Lung (tissue), 12 donors: ENCODE data around the gene PLA2G6. TPM values are rescaled to one million over a fixed set of nuclear protein-coding genes. Genes with fewer than 3 reads are reported as not detected.

Source experiments
- ATAC-seq: fragments of 200-7000 bp; cut with Tn5 transposase; one replicate; pipeline ENCODE4 v1.9.1; 2020; ENCODE audit warnings: moderate number of reproducible peaks; ENCODE audit not compliant: insufficient read depth, low FRiP score
- DNase-seq, 3 donors: peaks; one replicate each; pipeline ENCODE4 v3.0.0-alpha.2; 2013 to 2017
- H3K27ac ChIP-seq, 2 donors: one replicate each; pipeline ENCODE4 v1.5.1; 2013; ENCODE audit warnings: mild to moderate bottlenecking in 2 of 2, moderate library complexity in 2 of 2, control low read depth in 1 of 2, inconsistent platforms in 1 of 2, low read depth in 1 of 2, low read length in 1 of 2
- H3K27me3 ChIP-seq, 3 donors: one replicate each; pipeline ENCODE4 v1.5.1; 2013; ENCODE audit warnings: low read length in 2 of 3; ENCODE audit not compliant: control insufficient read depth in 3 of 3, insufficient read depth in 3 of 3
- H3K36me3 ChIP-seq, 4 donors: one replicate each; pipeline ENCODE4 v1.5.1; 2013; ENCODE audit warnings: low read length in 4 of 4, mild to moderate bottlenecking in 1 of 4, moderate library complexity in 1 of 4; ENCODE audit not compliant: control insufficient read depth in 4 of 4, insufficient read depth in 4 of 4
- H3K4me1 ChIP-seq, 5 donors: one replicate each; pipeline ENCODE4 v1.5.1; 2013; ENCODE audit warnings: low read length in 5 of 5, mild to moderate bottlenecking in 2 of 5, moderate library complexity in 1 of 5; ENCODE audit not compliant: control insufficient read depth in 5 of 5, insufficient read depth in 5 of 5
- H3K4me3 ChIP-seq: one replicate; pipeline ENCODE4 v1.5.1; 2013; ENCODE audit warnings: mild to moderate bottlenecking, control low read depth, moderate library complexity
- H3K9ac ChIP-seq, 2 donors: one replicate each; pipeline ENCODE4 v1.5.1; 2013; ENCODE audit warnings: low read length in 2 of 2, control low read depth in 1 of 2; ENCODE audit not compliant: insufficient read depth in 1 of 2
- H3K9me3 ChIP-seq, 4 donors: one replicate each; pipeline ENCODE4 v1.5.1; 2013; ENCODE audit warnings: low read length in 3 of 4, mild to moderate bottlenecking in 1 of 4, moderate library complexity in 1 of 4; ENCODE audit not compliant: control insufficient read depth in 4 of 4, insufficient read depth in 3 of 4
- WGBS, 2 donors: extraction: QIAGEN DNeasy Blood & Tissue Kit; methylation state at CpG; one replicate each; pipeline ENCODE4 v1.1.7; 2013; 5-methylcytosine and 5-hydroxymethylcytosine counted together
- polyA plus RNA-seq, 2 donors: library from polyadenylated mRNA; stranded (reverse); fragments of 200-250 nt; gene quantifications; one replicate each; pipeline ENCODE4 v1.2.1, GENCODE V29; 2013
- total RNA-seq, 2 donors: library from RNA; depleted of rRNA in 1 of 2; stranded (reverse); fragments of >200 nt in 1 of 2; gene quantifications; one replicate each; pipeline ENCODE4 v1.2.1, GENCODE V29; 2014 to 2021
- TF ChIP-seq, protein P1 (sequence below): IDR thresholded peaks from 2 replicates; pipeline ENCODE4 v1.5.1; 2012; ENCODE audit warnings: mild to moderate bottlenecking; ENCODE audit errors: control extremely low read depth, extremely low read depth
- donor health status: control.
- donor health status: control.
- donor health status: Bipolar disorder and iron deficiency.
- donor health status: healthy.
- donor health status: DM: yes; HTN: yes; CAD: no.

Gene PLA2G6
- total and polyA plus RNA-seq, 4 donors, result 11.9 to 73.5 (median 37.3) TPM

- Histone ChIP-seq H3K36me3 (no peaks in the 10 kb centered on the region), H3K27ac (no peak overlapping the region), H3K4me3 (no peak overlapping the region), H3K9me3 (no peaks in the 10 kb centered on the region), H3K9ac (no peak overlapping the region), H3K27me3 (no peaks in the 10 kb centered on the region), H3K4me1 (peaks cover 0 to 5% (median 0%) of the 10 kb centered on the region in 5 donors)
- no peak for DNase-seq
- 81 to 93% methylated on average over 10 of the region's 10 CpGs for WGBS, 2 donors
- no peak for ATAC-seq
- TF ChIP-seq, protein P1, sequence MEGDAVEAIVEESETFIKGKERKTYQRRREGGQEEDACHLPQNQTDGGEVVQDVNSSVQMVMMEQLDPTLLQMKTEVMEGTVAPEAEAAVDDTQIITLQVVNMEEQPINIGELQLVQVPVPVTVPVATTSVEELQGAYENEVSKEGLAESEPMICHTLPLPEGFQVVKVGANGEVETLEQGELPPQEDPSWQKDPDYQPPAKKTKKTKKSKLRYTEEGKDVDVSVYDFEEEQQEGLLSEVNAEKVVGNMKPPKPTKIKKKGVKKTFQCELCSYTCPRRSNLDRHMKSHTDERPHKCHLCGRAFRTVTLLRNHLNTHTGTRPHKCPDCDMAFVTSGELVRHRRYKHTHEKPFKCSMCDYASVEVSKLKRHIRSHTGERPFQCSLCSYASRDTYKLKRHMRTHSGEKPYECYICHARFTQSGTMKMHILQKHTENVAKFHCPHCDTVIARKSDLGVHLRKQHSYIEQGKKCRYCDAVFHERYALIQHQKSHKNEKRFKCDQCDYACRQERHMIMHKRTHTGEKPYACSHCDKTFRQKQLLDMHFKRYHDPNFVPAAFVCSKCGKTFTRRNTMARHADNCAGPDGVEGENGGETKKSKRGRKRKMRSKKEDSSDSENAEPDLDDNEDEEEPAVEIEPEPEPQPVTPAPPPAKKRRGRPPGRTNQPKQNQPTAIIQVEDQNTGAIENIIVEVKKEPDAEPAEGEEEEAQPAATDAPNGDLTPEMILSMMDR, result no peak
These were observed 10.3 kb upstream of the PLA2G6 start for GRCh38 chr22:38191731-38192474.

DNA sequence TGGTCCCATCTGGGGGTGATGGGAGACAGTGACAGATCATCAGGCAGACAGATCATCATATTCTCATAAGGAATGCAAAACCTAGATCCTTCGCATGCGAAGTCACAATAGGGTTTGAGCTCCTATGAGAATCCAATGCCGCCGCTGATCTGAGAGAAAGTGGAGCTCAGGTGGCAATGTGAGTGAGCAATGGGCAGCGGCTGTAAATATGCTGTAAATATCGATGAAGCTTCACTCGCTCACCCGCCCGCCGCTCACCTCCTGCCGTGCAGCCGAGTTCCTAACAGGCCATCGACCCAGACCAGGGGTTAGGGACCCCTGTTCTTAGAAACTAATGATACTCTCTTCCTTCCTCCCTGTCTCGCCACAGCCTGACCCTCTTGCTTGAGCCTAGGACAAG lies 9.4 kb upstream of the PLA2G6 start:
- TF ChIP-seq, protein P1, result no peak
- Histone ChIP-seq H3K4me1 (peaks cover 0 to 7% (median 0%) of the 10 kb centered on the region in 5 donors), H3K27ac (no peak overlapping the region), H3K4me3 (no peak overlapping the region), H3K27me3 (no peaks in the 10 kb centered on the region), H3K9me3 (no peaks in the 10 kb centered on the region), H3K9ac (no peak overlapping the region), H3K36me3 (no peaks in the 10 kb centered on the region)
- ATAC-seq, result no peak
- WGBS, 2 donors, result 93 to 96% methylated on average over 14 of the region's 14 CpGs
- DNase-seq, result no peak

DNA sequence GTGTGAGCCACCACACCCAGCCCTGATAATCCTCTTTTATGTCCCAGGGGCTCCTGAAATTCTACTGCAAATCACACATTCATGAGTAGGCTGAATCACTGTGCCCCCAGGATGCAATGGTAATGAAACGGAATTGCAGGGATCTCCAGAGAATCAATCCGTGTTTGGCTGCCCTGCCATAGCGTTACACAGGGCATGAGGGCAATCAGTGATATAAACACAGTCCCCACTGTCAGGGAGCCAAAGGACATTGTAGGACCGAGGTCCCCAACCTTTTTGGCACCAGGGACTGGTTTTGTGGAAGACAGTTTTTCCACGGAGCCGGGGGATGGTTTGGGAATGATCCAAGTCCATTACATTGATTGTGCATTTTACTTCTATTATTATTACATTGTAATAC lies 9.0 kb upstream of the PLA2G6 start:
- ATAC-seq, result no peak
- 78 to 81% methylated on average over 6 of the region's 6 CpGs for WGBS, 2 donors
- H3K9ac ChIP-seq, result no peak overlapping the region
- H3K27me3 ChIP-seq, result no peaks in the 10 kb centered on the region
- DNase-seq, result no peak
- H3K4me3 ChIP-seq, result no peak overlapping the region
- no peak overlapping the region for H3K27ac ChIP-seq
- H3K4me1 ChIP-seq, result peaks cover 0 to 7% (median 0%) of the 10 kb centered on the region in 5 donors
- H3K36me3 ChIP-seq, result no peaks in the 10 kb centered on the region
- TF ChIP-seq, protein P1, result no peak
- no peaks in the 10 kb centered on the region for H3K9me3 ChIP-seq
